Esophagus squamous epithelium (tissue), 5 donors: ENCODE measurements around the gene FOXP1. TPM values are rescaled to one million over a fixed set of nuclear protein-coding genes. Genes with fewer than 3 reads are reported as not detected.

Experiments used
- DNase-seq: peaks from one replicate; lab custom pipeline; 2025; lab: John Stamatoyannopoulos, UW
- H3K27ac ChIP-seq, 4 donors: fragments of 200-600 bp; sonication (generic); one replicate each; pipeline ENCODE4 v1.5.1; 2016 to 2019; ENCODE audit warnings: mild to moderate bottlenecking in 1 of 4
- H3K27me3 ChIP-seq, 4 donors: fragments of 200-600 bp; sonication (generic); 1 replicate in 3 of 4; 2 replicates in 1 of 4; pipeline versions ENCODE4 v1.5.1 to v1.6.0; 2017 to 2021; ENCODE audit warnings: antibody characterized with exemption in 1 of 4
- H3K36me3 ChIP-seq, 3 donors: fragments of 200-600 bp; sonication (generic); one replicate each; pipeline ENCODE4 v1.5.1; 2016 to 2019
- H3K4me1 ChIP-seq, 3 donors: fragments of 200-600 bp; sonication (generic); one replicate each; pipeline ENCODE4 v1.5.1; 2017 to 2019
- H3K4me3 ChIP-seq, 4 donors: fragments of 200-600 bp; sonication (generic); 1 replicate in 3 of 4; 2 replicates in 1 of 4; pipeline ENCODE4 v1.5.1; 2016 to 2019; ENCODE audit warnings: mild to moderate bottlenecking in 2 of 4, moderate library complexity in 1 of 4
- H3K9me3 ChIP-seq, 3 donors: fragments of 200-600 bp; sonication (generic); one replicate each; pipeline ENCODE4 v1.5.1; 2016 to 2019
- POLR2A ChIP-seq, 4 donors: fragments of 450-650 bp; IDR thresholded peaks; one replicate each; pipeline ENCODE4 v1.6.1; 2017; ENCODE audit warnings: antibody characterized with exemption in 4 of 4, mild to moderate bottlenecking in 4 of 4, moderate library complexity in 3 of 4
- WGBS, 2 donors: methylation state at CpG; one replicate each; pipeline ENCODE4 v1.1.5; 2018; 5-methylcytosine and 5-hydroxymethylcytosine counted together
- intact Hi-C: fragments of 100-400 bp; cut with DNase I; formaldehyde crosslinking; loops from one replicate; pipeline ENCODE4 v1.15.0; 2022
- total RNA-seq, 4 donors: library from RNA; depleted of rRNA; stranded (reverse); fragments of >200 nt; gene quantifications; one replicate each; pipeline ENCODE4 v1.1.0, GENCODE V29; 2016
- TF ChIP-seq, protein P1 (sequence below), 6 experiments: fragments of 450-650 bp in 4 of 6; fragments of 200-600 bp in 2 of 6; sonication (generic) in 2 of 6; IDR thresholded peaks; one replicate each; pipeline ENCODE4 v1.5.1; 2016 to 2019; ENCODE audit warnings: antibody characterized with exemption in 6 of 6, mild to moderate bottlenecking in 4 of 6, moderate library complexity in 4 of 6
- donor health status: DM: yes; HTN: yes; CAD: no.

The FOXP1 gene
- total RNA-seq, 4 donors from 2014 or later = 49.1 to 124 (median 61.1) TPM

DNA sequence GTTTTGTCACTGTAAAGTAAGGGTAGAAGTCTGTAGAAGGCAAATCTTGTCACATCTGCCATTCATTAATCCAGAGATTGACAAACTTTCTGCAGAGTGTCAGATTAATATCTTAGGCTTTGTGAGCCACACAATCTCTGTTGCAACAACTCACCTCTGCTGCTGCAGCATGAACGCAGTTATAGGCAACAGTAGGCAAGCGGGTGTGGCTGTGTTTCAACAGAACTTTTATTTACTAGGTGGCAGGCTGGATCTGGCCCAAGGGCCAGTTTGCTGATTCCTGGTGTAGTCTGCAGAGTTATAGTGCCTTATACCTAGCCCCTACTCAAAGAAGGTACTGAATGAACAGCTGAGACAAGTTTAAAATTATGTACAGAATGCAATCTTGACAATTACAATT lies 396.7 kb downstream of the FOXP1 start:
- intact Hi-C loops = no loop called here
- no peak for DNase-seq
- TF ChIP-seq POLR2A (IDR thresholded peaks at IDR 0.05) = no peak
- TF ChIP-seq, protein P1, sequence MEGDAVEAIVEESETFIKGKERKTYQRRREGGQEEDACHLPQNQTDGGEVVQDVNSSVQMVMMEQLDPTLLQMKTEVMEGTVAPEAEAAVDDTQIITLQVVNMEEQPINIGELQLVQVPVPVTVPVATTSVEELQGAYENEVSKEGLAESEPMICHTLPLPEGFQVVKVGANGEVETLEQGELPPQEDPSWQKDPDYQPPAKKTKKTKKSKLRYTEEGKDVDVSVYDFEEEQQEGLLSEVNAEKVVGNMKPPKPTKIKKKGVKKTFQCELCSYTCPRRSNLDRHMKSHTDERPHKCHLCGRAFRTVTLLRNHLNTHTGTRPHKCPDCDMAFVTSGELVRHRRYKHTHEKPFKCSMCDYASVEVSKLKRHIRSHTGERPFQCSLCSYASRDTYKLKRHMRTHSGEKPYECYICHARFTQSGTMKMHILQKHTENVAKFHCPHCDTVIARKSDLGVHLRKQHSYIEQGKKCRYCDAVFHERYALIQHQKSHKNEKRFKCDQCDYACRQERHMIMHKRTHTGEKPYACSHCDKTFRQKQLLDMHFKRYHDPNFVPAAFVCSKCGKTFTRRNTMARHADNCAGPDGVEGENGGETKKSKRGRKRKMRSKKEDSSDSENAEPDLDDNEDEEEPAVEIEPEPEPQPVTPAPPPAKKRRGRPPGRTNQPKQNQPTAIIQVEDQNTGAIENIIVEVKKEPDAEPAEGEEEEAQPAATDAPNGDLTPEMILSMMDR (IDR thresholded peaks at IDR 0.05) = no peak
- H3K4me3 ChIP-seq = no peak overlapping the region
- peaks cover 0 to 9% (median 0%) of the 10 kb centered on the region in 3 donors for H3K36me3 ChIP-seq
- 78% methylated on average over 2 of the region's 2 CpGs; no CpG with 5 or more reads in 1 of the 2 donors for WGBS, 2 donors
- H3K27ac ChIP-seq = no peak overlapping the region
- no peaks in the 10 kb centered on the region for H3K4me1 ChIP-seq
- H3K27me3 ChIP-seq = no peaks in the 10 kb centered on the region
- no peaks in the 10 kb centered on the region for H3K9me3 ChIP-seq

DNA sequence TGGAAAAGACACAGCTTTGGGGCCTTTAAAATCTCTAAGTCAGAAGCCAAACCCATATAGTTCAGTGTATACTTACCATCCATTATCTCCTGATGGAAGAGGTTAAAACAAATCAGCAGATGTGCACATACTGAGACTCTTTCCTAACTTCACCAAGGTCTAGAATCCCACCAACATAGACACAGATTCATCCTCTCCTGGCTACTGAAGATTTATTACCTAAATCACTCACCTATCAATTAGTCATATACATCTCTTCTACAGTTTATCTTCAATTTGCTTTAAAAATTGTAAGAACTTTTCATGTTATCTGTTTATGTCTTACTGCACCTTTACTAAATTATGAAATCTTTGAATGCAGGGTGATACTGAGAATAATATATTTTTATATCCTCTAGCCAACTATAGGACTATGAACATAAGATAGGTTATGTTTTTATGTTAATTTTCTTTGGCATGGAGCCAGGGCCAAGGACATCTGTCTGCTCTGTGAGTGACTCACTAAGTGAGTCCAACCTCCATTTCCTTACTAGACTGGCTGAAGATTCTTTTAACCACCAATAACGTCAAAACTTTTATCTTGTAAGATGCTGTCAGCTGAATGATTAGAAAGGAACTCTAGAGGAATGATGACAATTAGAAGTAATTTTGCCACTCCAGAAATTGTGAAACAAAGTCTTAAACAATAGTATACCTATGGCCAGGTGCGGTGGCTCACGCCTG lies 397.6 kb downstream of the FOXP1 start:
- no peaks in the 10 kb centered on the region for H3K4me1 ChIP-seq

DNA sequence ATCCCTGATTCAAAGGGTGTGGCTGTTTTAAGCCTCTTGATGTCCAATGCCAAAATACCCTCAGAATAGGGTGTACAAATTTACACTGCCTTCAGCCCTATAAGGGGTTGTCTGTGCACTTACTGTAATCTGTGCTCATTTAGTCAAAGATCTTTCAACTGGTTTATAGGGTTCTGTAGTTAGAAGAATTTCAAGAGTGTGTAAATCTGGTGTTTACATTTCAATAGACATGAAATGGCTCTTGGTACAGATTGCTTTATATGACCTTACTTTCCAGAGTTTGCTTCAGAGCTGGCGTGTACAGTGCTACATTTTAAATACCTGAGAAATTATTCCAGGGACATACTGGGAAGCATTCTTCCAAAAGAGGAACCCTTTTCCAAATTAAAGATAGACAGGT lies 399.3 kb downstream of the FOXP1 start:
- intact Hi-C loops = no loop called here
- no peak for DNase-seq
- Histone ChIP-seq H3K27me3 (no peaks in the 10 kb centered on the region), H3K4me3 (no peak overlapping the region), H3K36me3 (peaks cover 0 to 9% (median 0%) of the 10 kb centered on the region in 3 donors), H3K27ac (no peak overlapping the region), H3K4me1 (peaks cover 0 to 7% (median 0%) of the 10 kb centered on the region in 3 donors), H3K9me3 (no peaks in the 10 kb centered on the region)
- 87 to 100% methylated on average over 1 of the region's 1 CpG for WGBS, 2 donors
- TF ChIP-seq POLR2A (IDR thresholded peaks at IDR 0.05) = no peak

More for the DNA sequence above, 397.6 kb downstream of the FOXP1 start:
- H3K4me3 ChIP-seq = no peak overlapping the region
- DNase-seq = no peak
- no peaks in the 10 kb centered on the region for H3K9me3 ChIP-seq
- no peaks in the 10 kb centered on the region for H3K27me3 ChIP-seq
- no peak for TF ChIP-seq POLR2A (IDR thresholded peaks at IDR 0.05)
- TF ChIP-seq, protein P1 (IDR thresholded peaks at IDR 0.05) = no peak
- no peak overlapping the region for H3K27ac ChIP-seq
- H3K36me3 ChIP-seq = peaks cover 0 to 9% (median 0%) of the 10 kb centered on the region in 3 donors
- 79 to 88% methylated on average over 3 of the region's 3 CpGs for WGBS, 2 donors
- intact Hi-C loops = no loop called here

DNA sequence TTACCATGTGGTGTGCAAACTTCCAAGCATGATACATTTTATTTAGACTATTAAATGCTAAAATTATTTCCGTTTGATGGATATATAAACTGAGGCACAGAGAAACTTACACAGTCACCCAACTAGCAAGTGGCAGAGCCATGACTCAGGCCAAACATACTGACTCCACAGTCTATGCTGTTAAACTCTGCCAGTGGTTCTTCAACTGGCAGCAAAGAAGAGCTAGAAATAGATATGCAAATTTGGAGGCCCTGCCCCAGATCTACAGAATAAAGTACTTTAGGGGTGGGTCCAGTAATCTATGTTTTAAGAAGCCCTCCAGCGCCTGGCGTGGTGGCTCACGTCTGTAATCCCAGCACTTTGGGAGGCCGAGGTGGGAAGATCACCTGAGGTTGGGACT lies 400.0 kb downstream of the FOXP1 start:
- intact Hi-C loops = no loop called here
- H3K4me3 ChIP-seq = no peak overlapping the region
- DNase-seq = no peak
- 85 to 88% methylated on average over 4 to 5 of the region's 5 CpGs for WGBS, 2 donors
- H3K36me3 ChIP-seq = peaks cover 0 to 9% (median 0%) of the 10 kb centered on the region in 3 donors
- no peak for TF ChIP-seq POLR2A (IDR thresholded peaks at IDR 0.05)
- TF ChIP-seq, protein P1 (IDR thresholded peaks at IDR 0.05) = no peak
- no peak overlapping the region for H3K27ac ChIP-seq
- no peaks in the 10 kb centered on the region for H3K27me3 ChIP-seq
- no peaks in the 10 kb centered on the region for H3K9me3 ChIP-seq
- H3K4me1 ChIP-seq = peaks cover 0 to 7% (median 0%) of the 10 kb centered on the region in 3 donors

DNA sequence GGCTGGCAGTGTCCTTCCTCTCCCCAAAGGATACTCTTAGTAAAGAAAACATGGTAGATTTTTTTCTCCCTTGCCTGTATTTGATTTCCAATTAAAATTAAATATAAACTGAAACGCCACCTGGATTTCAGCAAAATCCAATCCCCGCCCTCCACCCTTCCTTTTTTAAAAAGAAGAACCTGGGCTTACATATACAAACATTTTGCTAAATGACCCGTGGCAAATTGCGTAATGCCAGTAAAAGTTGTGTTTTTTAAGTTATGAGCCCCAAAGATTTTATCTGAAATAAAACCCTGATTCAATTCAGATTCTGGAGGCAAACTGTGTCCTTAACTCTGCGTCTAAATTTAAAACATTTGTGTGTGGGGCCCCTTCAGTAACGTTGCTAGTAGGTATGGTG lies 403.0 kb downstream of the FOXP1 start:
- H3K4me1 ChIP-seq = peaks cover 0 to 7% (median 0%) of the 10 kb centered on the region in 3 donors
- no peaks in the 10 kb centered on the region for H3K9me3 ChIP-seq
- H3K27ac ChIP-seq = no peak overlapping the region
- WGBS, 2 donors = 42 to 62% methylated on average over 6 of the region's 6 CpGs
- DNase-seq = no peak
- no peak overlapping the region for H3K4me3 ChIP-seq
- H3K36me3 ChIP-seq = peaks cover 0 to 9% (median 0%) of the 10 kb centered on the region in 3 donors
- no peak for TF ChIP-seq POLR2A (IDR thresholded peaks at IDR 0.05)
- TF ChIP-seq, protein P1 (IDR thresholded peaks at IDR 0.05) = no peak
- intact Hi-C loops = no loop called here
- no peaks in the 10 kb centered on the region for H3K27me3 ChIP-seq
